Skeletal muscle cell (primary cell): ENCODE results near the gene ZFYVE27.
A peak's percentile ranks its signal among the peaks of the same experiment; 100 is the strongest.

Experiments used
- DNase-seq: peaks from one replicate; pipeline ENCODE4 v3.0.0-alpha.2; 2010; ENCODE audit warnings: low read depth
- H3K4me3 ChIP-seq: 2 replicates; pipeline ENCODE4 v1.5.1; 2011; ENCODE audit warnings: low read depth, mild to moderate bottlenecking, control low read depth, low read length, moderate library complexity

Gene ZFYVE27

DNA sequence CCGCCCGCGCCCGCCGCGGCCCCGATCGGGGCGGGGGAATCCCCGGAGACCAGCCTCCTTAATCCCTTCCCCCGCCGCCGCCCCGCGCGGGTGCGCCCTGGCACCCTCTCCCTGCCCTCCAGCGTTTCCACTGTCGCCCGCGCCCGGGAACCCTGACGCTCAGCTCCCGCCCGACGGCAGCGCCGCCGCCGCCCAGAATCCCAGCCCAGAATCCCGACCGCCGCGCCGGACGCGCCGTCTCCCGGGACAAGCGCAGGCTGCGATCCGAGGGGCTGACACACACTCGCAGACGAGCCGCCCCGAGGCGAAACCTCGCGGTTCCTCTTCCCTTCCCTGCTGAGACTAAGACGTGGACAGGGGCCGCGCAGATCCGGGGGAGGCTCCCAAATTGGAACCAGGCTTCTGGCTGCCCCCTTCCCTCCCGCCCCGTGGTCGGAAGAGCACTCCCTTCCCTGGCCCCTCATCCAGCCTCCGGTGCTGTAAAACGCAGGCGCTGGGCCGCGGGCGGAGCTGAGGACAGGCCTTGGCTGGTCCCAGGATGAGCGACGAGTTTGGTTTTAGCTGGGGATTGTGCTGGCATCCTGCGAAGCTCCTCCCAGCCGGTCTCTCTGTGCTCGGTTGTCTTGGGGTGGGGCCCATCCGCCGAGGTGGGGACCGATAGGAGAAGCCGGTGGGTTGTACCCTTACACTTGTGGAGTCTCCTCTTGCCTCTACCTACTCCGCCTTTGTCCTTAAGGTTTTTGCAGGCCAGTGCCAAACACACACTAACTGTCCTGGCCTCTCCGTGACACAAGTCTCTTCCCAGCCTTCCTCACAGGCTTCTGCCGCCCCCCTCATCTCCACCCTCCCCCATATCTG is 22.3 kb upstream of the ZFYVE27 start:
- H3K4me3 ChIP-seq = peak overlapping the region; percentile 81
- DNase-seq = peak; percentile 43

DNA sequence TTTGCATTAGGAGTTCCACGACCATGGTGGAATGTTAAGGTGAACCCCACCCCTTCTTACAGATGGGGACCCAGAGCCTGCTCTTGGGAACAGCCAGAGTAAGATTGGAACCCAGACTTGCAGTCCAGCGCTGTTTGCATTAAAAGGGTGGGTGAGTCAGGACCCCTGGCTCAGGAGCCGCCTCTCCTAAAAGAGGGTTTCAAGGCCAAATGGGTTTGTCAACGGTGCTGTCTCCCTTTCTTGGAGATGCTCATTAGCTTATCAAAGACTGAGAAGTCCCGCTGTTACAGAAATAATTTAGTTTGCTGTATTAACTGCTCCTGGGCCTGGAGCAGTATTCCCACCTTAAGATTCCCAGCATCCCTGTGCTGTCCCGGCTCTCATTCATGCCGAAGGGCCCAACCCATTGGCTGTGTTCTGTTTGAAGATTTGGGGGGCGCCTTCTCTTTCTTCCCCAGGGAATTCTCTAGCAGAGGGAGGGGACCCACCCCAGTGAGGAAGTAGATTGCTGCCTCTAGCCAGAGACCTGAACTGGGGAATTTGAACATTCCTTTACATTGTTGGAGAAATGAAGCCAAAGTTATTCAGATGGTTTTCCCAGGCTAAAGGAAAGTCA is 21.6 kb upstream of the ZFYVE27 start:
- no peak for DNase-seq
- H3K4me3 ChIP-seq = peak overlapping the region; percentile 81

GRCh38 chr10:97717627-97718026 is 19.3 kb upstream of the ZFYVE27 start:
- no peak for DNase-seq

DNA sequence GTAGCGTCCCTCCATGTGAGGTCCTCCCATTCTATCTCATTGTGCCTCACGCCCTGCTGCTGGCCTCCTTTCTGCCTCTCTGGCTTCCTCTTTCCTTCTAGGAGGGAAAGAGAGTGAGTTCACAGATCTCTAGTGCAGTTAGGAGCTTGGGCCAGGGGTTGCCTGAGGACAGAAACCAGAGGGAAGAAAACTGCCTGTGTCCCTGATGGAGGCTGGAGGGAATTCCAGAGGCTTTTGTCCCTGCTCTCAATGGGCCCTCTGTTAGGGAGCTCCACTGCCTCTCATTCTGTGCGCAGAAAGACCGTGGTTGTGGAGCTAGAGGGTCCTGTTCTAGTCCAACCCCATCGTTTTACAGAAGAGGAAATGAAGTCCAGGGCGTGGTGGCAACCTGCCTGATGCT is 18.8 kb upstream of the ZFYVE27 start:
- no peak for DNase-seq
- H3K4me3 ChIP-seq = no peak overlapping the region

More at GRCh38 chr10:97717627-97718026, 19.3 kb upstream of the ZFYVE27 start:
- no peak overlapping the region for H3K4me3 ChIP-seq

DNA sequence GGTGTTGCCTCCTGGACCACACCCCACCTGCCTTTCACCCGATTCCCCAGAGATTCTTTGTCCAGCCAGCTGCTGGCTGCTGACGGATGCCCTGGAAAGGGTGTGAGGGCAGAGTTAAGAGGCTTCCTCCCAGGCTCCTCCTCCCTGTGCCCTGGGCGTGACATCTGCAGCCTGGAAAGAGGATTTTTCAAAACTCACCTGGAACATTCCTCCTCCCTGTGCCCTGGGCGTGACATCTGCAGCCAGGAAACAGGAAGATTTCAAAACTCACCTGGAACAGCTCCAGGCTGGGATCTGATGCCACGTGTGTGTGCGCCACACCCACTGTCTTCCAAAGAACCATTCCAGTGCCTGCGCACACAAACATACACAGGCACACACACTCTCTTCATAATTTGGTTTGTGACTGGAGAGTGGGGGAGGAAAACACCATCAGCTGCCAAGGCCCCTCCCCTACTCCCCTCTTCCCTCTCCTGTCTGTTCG is 18.2 kb upstream of the ZFYVE27 start:
- no peak for DNase-seq

DNA sequence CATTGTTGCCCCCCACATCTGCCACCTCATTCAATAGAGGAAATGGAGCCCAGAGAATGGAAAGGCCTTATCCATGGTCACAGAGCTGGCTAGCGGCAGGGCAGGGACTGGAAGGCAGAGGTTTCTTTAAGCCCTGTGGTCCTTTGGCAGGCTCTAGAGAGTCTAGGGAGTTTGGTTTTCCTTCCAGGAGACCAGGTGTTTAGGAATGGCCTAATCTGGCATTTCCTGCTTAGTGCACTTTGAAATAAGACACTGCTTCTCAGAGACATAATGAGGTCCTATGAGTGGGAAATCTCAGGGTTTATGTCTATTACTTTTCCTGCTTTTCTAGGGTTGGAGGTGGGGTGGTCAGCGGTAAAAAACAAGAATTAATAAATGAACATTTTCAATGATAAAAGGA is 17.3 kb upstream of the ZFYVE27 start:
- no peak overlapping the region for H3K4me3 ChIP-seq
- DNase-seq = no peak

More for the DNA sequence above, 18.2 kb upstream of the ZFYVE27 start:
- H3K4me3 ChIP-seq = no peak overlapping the region

- H3K4me3 ChIP-seq = no peak overlapping the region
- no peak for DNase-seq
Measured at GRCh38 chr10:97721871-97722780, 14.8 kb upstream of the ZFYVE27 start.

DNA sequence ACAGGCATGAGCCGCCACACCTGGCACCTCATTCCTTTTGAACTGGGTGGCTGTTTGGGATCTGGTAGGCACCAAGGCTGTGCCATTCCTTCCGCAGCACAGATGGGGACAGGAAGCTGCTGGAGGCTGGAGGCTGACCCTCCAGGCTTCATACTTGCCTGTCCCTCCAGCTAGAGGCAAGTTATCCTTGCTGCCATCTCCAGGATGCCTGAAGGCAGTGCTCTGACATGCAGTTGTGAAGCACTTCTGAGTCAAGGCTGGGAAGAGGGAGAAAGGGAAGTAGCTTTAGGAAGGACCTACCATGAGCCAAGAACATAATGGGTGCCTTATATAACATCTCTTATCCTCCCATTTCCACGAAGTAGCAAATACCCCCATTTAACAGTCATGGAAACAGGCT is 13.9 kb upstream of the ZFYVE27 start:
- no peak for DNase-seq
- no peak overlapping the region for H3K4me3 ChIP-seq

- peak; percentile 53 for DNase-seq
Measured at GRCh38 chr10:97724341-97724941, 12.5 kb upstream of the ZFYVE27 start.

GRCh38 chr10:97726636-97727178 is 10.2 kb upstream of the ZFYVE27 start:
- peak overlapping the region; percentile 40 for H3K4me3 ChIP-seq
- peak; percentile 76 for DNase-seq

More at GRCh38 chr10:97724341-97724941, 12.5 kb upstream of the ZFYVE27 start:
- no peak overlapping the region for H3K4me3 ChIP-seq

DNA sequence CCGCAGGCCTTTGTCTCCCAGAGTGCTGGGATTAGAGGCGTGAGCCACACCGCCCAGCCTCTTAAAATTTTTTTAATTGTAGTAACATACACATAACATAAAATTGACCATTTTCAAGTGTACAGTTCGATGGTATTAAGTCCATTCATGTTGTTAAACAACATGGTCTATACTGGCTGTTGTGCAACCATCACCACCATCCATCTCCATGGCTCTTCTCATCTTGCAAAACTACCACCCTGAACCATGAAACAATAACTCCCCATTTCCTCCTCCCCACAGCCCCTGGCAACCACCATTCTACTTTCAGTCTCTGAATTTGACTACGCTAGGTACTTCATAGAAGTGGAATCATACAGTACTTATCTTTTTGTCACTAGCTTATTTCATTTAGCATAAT is 7.9 kb upstream of the ZFYVE27 start:
- H3K4me3 ChIP-seq = no peak overlapping the region
- no peak for DNase-seq

DNA sequence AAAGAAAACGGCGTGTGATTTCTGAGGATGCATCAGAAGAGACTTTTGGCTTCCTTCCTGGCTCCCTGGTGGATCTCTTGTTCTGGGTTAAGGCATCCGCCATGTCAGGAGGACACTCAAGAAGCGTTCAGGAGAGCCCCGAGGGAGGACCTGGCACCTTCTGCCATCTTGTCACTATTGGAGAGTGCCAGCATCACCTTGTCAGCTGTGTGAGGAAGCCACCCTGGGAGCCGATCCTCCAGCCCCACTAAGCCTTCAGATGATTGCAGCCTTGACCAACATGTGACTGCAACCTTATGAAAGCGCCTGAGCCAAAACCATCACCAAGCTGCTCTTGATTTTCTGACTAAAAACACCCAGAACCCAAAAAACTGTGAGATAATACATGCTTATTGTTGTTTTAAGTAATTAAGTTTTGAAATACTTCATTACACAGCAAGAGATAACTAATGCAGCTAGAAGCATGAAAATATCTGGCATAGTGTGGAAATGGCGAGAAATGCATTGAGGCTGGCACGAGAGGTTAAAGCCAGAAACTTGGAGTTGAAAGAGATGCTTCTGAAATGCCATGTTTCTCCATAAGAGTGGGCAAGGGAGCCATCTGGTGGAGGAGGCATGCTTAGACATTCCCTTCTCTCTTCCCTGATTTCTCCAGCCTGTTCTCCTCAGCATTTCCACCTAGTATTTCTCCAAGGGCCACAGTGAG is 5.4 kb upstream of the ZFYVE27 start:
- peak; percentile 25 for DNase-seq

DNA sequence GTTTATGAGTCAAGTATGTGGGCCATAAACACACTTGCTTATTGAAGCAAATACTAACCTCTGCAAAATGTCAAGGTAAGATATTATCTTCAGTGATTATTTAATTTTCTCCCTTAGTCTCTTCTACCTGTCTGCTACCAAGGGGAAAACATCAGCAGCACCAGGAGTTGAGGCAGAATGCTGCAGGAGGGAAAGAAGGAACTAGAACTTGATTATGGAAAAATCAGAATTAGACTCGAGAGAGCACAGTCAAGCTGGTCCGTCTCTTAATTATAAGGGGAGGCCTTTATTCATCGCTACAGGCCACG is 4.9 kb upstream of the ZFYVE27 start:
- DNase-seq = no peak
- no peak overlapping the region for H3K4me3 ChIP-seq

More for the DNA sequence above, 5.4 kb upstream of the ZFYVE27 start:
- H3K4me3 ChIP-seq = no peak overlapping the region

DNA sequence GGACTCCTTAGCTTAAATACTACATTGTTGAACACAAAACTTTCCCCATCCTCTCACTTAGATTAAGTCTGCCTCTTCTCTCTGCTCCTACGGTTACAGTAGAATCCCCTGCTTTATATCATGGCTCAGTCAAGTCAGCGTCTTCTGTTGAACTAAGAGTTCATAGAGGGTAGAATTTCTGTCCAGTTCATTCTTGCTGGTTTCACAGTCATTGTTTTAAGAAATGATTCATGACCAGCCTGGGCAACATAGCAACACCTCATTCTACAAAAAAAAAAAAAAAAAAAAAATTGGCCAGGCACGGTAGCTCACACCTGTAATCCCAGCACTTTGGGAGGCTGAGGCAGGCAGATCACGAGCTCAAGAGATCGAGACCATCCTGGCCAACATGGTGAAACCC is 3.7 kb upstream of the ZFYVE27 start:
- H3K4me3 ChIP-seq = no peak overlapping the region
- no peak for DNase-seq

GRCh38 chr10:97734021-97734420 is 2.9 kb upstream of the ZFYVE27 start:
- no peak for DNase-seq
- no peak overlapping the region for H3K4me3 ChIP-seq

GRCh38 chr10:97736403-97736901 is 476 bp upstream of the ZFYVE27 start:
- H3K4me3 ChIP-seq = peak overlapping the region; percentile 88
- DNase-seq = no peak

DNA sequence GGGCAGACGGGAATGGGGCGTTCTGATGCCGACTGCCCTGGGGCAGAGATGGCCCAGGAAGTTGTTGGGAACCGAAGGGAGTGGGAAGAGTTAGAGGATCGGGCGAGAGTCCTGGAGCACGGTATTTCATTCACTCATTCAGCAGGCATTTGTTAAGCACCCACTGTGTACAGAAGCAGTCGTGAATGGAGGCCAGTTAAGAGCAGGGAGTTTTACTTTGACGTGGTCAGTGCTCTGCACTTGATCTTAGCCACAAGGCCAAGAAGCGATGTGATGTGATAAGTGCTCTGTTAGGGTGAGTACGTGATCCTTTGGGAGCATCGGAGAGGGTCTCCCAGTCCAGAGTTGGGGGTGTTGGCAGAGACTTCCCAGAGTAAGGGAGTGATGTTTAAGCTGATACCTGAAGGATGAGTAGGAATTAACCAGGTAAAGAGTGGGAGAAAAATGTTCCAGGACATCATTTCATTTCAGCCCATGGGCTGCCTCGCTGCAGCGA is 890 bp downstream of the ZFYVE27 start:
- no peak for DNase-seq
- peak overlapping the region; percentile 88 for H3K4me3 ChIP-seq

GRCh38 chr10:97738616-97739015 is 1.7 kb downstream of the ZFYVE27 start:
- H3K4me3 ChIP-seq = no peak overlapping the region
- DNase-seq = no peak
